HG02840 (cell line): ENCODE results near the gene LARP7.
"Not testable (repeated sequence)": the region's sequence is repeated elsewhere in the genome, so short reads cannot be mapped to it uniquely, and the experiment has no call there.

Experiments used
- ATAC-seq: cut with Tn5 transposase; IDR thresholded peaks from one replicate; pipeline ENCODE4 v1.9.1; 2021; ENCODE audit warnings: mild to moderate bottlenecking, moderate library complexity, moderate number of reproducible peaks; ENCODE audit not compliant: unreplicated experiment, low FRiP score

Gene LARP7

DNA sequence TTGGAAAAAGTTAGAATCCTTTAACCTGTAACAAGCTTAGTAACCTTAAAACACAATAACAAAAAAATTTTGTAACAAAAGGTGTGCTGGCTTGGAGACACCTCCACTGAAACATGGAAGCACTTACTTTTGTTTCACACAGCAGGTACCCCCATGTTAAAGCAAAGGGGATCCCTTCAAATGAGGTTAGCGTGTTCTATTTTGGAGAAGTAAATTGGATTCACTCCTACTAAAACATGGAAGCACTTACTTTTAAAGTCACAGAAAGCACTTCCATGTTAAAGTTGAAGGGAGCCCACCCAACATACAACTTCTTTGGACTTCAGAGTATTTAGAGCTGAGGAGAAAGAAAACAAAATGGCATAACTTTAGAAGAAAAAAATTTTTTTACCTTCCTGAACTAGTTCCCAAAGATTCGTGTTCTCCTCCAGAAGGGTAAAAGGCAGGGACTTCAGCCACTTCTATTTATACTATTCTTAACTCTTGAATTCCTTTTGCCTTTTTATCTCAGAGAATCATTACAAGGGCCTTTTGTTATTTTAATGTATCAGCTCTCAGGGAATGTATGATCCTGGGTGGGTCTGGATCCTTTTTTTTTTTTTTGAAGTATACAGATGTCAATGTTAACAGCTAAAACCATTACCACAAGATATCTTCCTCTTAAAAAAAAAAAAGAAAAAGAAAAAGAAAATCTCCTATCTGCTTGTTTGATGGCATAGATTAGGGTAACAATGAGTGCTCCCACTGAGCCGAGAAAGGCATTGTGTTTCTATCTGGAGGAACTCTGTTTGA is 11.5 kb downstream of the LARP7 start:
- no peak for ATAC-seq

DNA sequence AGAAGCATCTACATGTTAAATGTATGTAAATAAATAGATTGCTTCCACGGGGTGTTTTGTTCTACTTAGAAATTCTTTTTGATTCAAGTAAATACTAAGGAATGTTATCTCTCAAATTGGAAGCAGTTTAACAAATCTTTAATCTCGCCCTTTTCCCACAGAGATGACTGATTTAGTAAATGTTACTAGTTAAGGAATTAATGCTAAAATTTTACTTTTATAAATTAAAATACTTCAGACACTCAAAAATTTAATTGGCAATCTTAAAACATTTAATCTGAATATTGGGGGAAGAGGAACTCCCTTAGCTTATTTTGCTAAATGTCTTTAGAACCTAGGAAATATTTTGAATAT is 12.1 kb downstream of the LARP7 start:
- ATAC-seq: no peak

DNA sequence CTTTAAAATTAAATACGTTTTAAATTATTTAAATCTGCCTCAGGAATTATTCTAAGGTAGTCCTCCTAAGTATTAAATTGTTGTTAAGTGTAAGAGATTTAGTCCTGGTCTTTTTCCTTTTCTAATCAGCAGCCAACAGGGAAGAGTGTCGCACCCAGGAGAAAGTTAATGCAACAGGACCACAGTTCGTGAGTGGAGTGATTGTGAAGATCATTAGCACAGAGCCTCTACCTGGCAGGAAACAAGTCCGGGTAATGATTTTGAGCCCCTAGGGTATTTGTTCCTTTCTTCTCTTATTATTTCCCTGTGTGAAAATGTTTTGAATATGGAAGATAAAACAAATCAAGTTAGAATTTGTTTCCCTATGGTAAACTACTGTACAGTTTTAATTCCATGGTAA is 13.4 kb downstream of the LARP7 start:
- ATAC-seq: no peak

DNA sequence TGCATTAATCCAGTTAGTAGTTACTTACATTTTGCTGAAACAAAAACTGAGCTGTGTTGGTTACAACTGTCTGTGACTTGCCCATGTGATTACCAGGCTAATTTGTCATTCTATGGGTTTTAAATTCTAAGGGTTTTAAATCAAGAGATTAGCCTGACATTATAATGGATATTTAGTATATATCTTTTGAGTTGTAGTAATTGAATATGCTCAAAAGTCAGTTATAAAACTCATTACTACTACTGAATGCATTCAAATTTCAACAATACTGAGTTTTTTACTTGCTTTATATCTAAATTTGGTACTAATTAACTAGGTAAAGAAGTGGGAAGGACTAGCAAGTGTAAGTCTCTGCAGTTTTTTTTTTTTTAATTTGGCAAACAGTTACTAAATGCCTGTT is 14.7 kb downstream of the LARP7 start:
- no peak for ATAC-seq

DNA sequence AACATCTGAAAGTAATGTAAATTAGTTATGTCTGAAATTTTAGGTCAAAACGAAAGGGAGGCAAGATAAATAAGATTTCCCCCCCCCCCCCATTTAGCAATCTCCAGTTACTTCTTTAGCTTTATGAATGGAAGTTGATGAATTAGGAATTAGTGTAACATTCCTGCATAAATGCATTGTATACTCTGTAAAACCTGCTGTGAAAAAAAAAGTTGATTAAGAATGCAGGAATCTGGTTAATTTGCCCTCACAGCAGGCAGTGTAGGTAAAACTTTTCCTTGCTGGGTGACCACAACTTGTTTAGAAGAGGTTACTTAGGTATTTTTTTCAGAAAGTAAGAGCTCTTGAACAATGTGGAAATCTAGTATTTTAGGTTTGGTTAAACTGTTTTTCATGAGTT is 15.3 kb downstream of the LARP7 start:
- ATAC-seq: no peak

DNA sequence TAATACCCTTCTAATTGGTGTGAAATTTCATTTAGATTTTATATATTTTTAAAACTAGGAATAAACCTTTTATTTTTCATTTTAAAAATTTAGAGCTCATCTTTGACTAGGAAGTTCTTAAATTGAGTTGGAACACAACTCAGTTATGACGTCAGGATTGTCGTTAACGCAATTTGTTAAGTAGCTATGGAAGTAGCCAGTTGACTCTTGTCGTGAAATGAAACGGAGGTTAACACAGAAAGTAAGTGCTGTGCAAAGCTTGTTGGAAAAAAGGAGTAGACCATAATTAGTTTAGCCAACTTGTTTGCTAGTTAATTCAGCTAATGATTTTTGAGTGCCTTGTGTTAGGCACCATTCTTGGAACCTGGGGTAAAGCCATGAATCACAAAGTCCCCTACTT is 18.3 kb downstream of the LARP7 start:
- ATAC-seq: no peak

DNA sequence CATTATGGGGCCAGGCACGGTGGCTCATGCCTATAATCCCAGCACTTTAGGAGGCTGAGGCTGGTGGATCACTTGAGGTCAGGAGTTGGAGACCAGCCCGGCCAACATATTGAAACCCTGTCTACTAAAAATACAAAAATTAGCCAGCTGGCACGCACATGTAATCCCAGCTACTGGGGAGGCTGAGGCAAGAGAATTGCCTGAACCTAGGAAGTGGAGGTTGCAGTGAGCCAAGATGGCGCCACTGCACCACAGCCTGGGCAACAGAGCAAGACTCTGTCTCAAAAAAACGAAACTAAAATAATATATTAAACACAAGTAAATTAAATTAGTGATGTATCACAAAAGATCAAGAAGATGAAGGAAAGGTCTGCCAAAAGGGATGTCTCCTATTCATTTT is 19.2 kb downstream of the LARP7 start:
- ATAC-seq: not testable (repeated sequence)

DNA sequence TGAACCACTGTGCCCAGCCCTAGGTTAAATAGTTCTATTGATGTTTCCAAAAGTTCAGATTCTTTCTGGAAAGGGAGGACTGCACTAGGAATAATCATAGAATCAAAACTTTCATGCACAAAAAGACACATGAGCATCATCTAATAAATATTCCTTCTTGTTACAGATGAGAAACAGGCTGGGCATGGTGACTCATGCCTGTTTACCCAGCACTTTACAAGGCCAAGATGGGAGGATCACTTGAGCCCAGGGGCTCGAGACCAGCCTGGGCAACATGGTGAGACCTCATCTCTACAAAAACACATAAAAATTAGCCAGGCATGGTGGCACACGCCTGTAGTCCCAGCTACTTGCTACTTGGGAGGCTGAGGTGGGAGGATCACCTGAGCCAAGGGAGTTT is 27.7 kb downstream of the LARP7 start:
- ATAC-seq: no peak

DNA sequence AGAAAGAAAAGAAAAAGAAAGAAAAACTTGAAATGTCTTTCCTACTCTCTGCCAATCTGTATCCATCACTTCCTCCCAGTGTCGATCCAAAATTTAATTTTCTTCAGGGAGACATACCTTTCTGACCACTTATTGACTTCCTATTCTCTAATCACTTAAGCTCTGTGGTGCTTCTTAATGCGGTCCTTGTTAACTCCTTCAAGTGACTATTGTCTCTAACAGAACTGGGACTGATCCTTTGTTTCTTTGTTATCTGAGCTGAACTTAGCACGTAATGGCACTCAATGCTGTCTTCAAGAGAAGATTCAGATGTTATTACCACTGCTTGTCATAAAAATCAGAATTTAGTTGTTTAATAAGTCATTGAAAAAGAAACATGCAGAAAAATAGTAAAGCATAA is 31.2 kb downstream of the LARP7 start:
- ATAC-seq: no peak

DNA sequence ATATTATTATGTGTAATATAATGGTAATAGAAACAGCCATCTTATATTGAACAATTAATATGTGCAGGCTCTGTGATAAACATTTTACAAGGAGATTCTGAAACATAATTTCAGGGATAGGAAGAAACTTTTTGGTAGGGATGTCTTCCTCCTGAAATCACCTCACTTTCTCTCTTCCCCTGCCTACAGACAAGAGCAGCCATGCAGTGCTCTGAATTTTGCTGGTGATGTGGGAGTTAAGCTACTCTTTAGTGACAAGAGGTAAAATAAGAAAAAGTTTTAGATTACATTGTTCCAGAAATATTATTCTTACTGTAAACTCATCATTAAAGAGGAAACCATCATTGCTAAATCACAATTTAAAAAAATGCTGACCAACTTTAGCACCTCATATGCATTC is 36.1 kb downstream of the LARP7 start:
- ATAC-seq: no peak

DNA sequence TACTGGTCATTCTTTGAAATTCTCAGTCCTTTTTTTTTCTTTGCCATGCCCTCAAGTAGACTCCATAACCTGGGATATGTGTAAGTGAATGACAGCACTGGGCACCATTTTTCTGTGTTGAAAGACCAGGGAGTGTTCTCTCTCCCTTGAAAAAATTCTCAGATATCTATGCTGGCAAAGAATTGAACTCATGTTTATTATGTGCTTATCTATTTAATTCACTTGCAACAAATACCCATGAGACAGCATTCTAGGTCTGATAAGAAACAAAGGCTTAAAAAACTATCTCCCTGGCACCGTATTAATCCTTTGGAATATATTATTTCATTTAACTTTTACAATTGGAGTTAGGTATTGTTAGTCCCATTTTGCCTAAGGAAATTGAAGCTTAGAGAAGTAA is 36.7 kb downstream of the LARP7 start:
- no peak for ATAC-seq

DNA sequence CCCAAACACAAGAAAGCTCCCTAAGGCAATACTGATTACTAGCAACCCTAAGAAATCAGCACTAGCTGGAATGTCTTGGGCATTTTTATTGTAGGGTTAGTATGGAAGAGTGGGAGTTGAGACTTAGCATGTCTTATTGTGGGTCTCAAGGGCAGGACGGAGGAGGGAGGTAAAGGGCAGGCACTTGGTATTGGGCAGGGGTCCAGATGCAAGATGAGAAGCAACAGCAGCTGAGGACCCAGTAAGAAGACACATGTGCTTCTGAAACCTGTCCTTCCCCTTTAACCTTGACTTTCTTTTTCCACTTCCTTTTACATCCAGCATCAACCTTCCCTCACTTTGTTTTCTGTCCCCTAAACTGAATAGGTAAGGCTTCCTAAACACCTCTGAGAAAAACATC is 37.4 kb downstream of the LARP7 start:
- no peak for ATAC-seq

DNA sequence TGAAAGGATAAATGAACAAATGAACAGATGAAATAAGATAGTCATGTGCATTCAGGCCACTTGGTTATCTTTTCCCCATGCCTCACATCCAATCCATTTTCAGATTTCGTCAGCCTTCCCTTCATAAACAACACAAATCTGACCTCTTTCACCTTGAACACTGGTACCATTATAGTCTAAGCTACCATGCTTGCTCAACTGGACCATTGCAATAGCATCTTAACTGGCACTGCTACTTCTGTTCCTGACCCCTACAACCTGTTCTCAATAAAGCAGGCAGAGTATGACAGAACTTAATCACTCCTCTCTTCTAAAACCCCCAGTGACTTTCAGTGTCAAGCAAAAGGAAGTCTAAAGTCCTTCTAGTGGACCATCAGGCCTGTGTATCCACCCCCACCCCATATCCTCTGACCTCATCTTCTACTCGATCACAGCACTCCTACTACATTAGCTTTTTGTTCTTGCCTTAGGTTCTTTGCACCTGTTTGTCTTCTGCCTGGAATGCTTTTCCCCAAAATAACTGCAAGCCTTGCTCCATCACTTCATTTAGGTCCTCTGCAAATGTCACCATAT is 40.7 kb downstream of the LARP7 start:
- ATAC-seq: no peak

DNA sequence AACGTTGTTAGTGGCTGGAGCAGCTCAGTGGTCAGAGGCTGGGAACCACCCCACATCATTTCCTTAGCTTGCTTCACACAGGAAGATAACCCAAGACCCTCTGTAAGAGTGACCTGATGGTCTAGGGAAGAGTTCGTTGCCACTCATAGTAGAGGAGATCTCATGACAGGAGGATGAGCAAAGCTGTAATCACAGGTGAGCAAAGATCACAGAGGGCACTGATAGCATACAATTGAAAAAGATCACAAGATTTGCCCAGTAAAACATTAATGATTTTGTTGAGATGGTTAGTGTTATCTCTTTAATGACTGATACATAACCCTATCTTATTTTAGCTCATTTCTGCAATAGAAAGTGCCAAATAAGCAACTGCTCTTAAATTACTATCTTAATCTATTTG is 44.1 kb downstream of the LARP7 start:
- no peak for ATAC-seq

DNA sequence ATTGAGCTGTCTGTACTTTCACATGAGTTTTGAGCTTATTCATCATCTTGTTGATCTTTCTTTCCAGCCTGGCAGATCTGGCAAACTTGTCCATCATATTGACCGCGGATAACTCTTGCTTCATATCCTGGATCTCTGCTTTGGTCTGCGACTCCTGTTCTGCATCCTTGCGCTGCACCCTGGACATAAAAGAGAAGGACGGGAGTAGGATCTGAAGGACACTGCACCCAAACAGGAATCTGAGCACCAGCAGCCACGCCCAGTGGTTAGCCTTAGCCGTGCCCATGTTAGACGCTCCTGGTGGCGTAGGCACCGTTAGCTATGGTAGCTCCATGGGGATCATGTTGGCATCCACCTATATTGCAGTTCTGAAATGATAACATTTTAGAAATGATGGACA is 56.6 kb downstream of the LARP7 start:
- ATAC-seq: no peak

DNA sequence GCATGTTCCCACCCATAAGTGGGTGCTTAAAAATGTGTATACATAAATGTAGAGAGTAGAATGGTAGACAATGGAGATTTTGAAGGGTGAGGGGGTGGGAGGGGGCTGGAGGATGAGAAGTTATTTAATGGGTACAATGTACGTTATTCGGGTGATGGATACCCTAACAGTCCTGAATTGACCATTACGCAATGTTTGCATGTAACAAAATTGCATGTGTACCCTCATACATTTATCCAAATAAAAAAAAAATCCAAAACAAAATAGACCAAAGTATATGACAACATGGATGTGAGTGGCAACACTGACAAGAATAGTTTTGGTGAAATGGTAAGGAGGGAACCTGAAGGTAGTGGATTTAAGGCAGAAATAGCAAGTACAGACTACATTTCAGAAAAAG is 63.7 kb downstream of the LARP7 start:
- ATAC-seq: no peak

DNA sequence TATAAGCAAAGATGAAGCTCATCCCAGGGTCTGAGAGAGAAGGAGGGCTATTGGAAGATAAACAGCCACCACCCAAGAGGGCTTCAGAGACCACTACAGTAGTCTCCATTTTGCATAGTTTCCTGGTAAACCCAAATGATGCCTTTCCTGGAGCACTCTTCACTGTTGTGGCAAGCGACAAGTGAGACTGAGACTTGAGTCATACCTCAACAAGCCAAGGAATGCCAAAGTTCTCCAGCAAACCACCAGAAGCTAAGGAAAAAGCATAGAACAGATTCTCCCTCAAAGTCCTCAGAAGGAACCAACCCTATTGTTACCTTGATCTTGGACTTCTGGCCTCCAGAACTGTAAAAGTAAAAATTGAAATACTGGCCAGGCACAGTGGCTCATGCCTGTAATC is 65.9 kb downstream of the LARP7 start:
- ATAC-seq: no peak

DNA sequence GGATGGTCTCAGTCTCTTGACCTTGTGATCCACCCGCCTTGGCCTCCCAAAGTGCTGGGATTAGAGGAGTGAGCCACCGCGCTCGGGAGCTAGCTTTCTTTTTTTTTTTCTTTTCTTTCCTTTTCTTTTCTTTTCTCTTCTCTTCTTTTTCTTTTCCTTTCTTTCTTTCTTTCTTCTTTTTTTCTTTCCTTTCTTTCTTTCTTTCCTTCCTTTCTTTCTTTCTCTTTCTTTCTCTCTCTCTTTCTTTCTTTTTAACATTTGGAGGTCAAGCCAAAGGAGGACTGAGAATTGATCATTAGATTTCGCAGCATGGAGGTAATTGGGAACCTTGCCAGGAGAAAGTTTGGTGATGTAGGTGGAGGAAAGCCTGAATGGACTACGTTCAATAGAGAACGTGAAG is 67.4 kb downstream of the LARP7 start:
- ATAC-seq: no peak

DNA sequence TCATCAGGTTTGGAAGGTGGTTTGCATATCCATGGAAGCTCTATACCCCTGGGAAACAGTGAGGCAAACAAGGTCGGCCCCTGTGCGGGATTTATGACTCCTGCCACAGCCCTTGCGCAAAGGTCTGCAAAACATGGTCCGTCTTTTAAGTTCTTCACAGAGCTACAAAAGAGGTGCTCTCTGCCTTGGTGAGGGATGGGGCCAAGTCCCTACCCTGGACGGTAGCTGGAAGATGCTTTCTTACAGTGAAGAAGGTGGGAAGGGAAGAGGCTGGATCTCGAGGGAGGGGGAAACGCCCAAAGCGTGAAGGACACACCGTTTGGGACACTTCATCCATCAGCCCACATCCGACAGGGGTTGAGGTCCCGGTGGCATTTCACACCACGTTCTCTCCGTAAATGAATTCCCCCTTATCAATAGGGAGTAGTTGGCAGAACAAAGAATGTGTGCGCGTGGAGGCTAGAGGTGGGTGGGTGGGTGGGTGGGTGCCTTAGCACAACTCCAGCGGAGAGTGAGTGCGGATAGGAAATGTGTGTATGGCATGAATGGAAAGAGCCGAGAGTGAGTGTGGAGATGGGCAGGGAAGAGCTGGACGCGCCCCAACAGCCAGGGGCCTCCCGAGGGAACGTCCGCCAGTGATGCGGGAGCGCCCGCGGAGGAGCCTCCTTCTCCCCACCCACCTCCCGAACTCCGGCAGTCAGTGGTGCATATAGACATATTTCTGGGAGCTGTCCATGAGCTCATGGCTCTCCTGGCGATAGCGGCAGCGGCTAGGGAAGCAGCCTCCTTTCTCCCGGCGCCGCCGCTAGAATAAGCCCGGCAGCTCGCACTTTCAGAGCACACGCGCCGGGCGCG is 68.3 kb downstream of the LARP7 start:
- ATAC-seq: no peak

DNA sequence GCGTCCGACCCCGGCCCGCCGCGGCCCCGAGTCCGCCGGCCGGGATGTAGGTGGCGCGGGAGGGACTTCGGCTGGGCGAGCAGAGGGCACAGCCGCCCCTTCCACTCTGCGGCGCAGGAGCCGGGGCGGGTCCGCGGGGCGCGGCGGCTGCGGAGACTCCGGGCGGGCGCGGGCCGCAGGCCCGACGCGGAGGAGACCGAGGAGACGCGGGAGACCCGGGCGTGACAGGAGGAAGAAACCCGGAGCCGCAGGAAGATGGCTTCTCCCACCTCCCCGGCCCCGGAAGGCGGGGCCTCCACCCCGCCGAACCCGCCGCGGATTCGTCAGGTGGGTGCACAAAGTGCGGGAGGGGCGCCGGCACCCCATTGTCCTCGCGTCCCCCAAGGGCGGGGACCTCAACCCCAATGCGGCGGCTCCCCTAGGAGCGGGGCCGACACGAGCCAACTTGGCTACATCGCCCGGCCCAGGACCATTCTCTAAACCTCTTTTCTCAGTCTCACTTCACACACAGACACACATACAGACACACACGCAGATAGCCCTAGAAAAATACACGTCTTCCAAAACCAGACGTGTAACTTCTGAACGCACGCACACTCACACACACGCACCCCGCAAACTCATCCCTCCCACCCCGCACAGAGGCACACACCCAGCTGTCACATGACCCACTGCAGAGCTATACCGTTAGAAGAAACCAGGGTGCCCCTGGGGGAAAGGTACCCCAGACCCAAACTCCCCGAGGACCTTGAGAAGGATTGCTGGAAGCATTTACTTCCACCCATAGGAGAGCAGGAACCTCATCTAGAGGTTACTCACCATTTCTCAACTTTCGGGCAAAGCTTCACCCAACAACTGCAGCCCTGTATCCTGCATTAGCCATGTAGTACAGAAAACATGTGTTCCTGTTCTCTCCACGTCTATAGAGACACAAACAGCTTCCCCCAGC is 69.2 kb downstream of the LARP7 start:
- not testable (repeated sequence) for ATAC-seq

DNA sequence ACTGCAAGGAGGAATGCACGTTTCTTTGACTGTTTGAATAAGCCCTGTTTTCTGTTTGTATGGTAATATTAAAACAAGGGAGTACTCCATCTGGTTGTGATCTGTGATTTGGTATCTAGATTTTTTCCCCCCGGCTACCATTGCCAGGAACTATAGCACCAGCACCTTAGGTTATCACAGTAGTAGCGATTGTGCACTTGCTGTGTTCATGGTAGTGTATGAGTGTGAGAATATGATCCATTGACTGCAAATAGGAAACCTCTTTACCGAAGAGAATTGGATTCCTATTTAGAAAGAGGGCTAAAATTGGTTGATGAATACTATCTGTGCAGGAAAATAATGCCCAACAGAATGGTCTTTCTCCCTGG is 69.9 kb downstream of the LARP7 start:
- no peak for ATAC-seq
